GM10847 (cell line): ENCODE data around the gene CDK5RAP2.

ENCODE experiments used
- POLR2A ChIP-seq: IDR thresholded peaks from 2 replicates; pipeline ENCODE4 v1.6.1; 2011; ENCODE audit not compliant: insufficient read length; ENCODE audit errors: extremely low read depth

CDK5RAP2 gene

GRCh38 chr9:120383611-120383998 lies 196.4 kb downstream of the CDK5RAP2 start:
- TF ChIP-seq POLR2A, result no peak

- no peak for TF ChIP-seq POLR2A
Observed at GRCh38 chr9:120382453-120382852, 197.5 kb downstream of the CDK5RAP2 start.

- no peak for TF ChIP-seq POLR2A
Observed at GRCh38 chr9:120381839-120382238, 198.1 kb downstream of the CDK5RAP2 start.

- no peak for TF ChIP-seq POLR2A
Observed at GRCh38 chr9:120379611-120380010, 200.4 kb downstream of the CDK5RAP2 start.

- no peak for TF ChIP-seq POLR2A
Observed at GRCh38 chr9:120378680-120379079, 201.3 kb downstream of the CDK5RAP2 start.

GRCh38 chr9:120377268-120378159 lies 202.5 kb downstream of the CDK5RAP2 start:
- no peak for TF ChIP-seq POLR2A

- TF ChIP-seq POLR2A, result no peak
Observed at GRCh38 chr9:120376101-120376500, 203.9 kb downstream of the CDK5RAP2 start.

- TF ChIP-seq POLR2A, result no peak
Observed at GRCh38 chr9:120375316-120375715, 204.7 kb downstream of the CDK5RAP2 start.

GRCh38 chr9:120374817-120375216 lies 205.2 kb downstream of the CDK5RAP2 start:
- no peak for TF ChIP-seq POLR2A

- TF ChIP-seq POLR2A, result no peak
Observed at GRCh38 chr9:120374239-120374638, 205.7 kb downstream of the CDK5RAP2 start.

- no peak for TF ChIP-seq POLR2A
Observed at GRCh38 chr9:120372040-120372439, 207.9 kb downstream of the CDK5RAP2 start.

- no peak for TF ChIP-seq POLR2A
Observed at GRCh38 chr9:120369608-120370220, 210.3 kb downstream of the CDK5RAP2 start.

- no peak for TF ChIP-seq POLR2A
Observed at GRCh38 chr9:120368799-120369198, 211.2 kb downstream of the CDK5RAP2 start.

GRCh38 chr9:120366644-120367019 lies 213.3 kb downstream of the CDK5RAP2 start:
- no peak for TF ChIP-seq POLR2A

- TF ChIP-seq POLR2A, result no peak
Observed at GRCh38 chr9:120365386-120365785, 214.6 kb downstream of the CDK5RAP2 start.

GRCh38 chr9:120363697-120364096 lies 216.3 kb downstream of the CDK5RAP2 start:
- TF ChIP-seq POLR2A, result no peak
